HG02870 (cell line): ENCODE data around the gene MTUS2.
"Not testable (repeated sequence)": the region's sequence is repeated elsewhere in the genome, so short reads cannot be mapped to it uniquely, and the experiment has no call there.

Experiments
- ATAC-seq: cut with Tn5 transposase; IDR thresholded peaks from one replicate; pipeline ENCODE4 v1.9.1; 2021; ENCODE audit warnings: mild to moderate bottlenecking, moderate library complexity; ENCODE audit not compliant: unreplicated experiment

Gene MTUS2

DNA sequence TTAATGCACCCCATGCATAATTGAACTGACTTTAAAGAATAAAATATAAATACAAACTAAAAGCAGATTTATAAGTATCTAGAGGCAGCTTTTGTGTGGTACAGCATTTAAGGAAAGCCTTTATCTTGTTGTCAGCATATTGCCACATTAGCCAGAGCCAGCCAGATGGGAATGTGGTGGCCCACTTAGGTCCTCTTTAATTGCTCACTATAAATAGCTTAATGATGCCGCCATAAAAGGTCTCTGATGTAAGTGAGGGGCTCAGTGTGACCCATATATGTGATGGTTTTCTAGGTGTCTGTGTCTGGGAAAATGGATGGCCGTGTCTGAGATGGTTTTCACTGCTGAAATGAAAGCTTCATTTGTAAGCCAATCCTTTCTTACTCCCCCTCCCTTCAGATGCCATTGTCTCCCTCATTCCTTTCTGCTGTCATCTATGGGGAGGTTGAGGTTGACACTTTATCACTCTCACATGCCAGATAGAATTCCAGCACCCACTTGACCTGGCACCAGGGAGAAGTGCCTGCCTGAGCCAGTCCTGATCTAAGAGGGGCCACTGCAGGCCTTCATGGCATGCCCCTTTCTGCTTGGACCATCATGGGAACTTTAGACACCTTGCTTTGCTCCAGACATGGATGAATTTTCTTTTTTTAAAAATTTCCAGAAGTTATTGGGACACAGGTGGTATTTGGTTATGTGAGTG, 135.3 kb downstream of the MTUS2 start:
- no peak for ATAC-seq

DNA sequence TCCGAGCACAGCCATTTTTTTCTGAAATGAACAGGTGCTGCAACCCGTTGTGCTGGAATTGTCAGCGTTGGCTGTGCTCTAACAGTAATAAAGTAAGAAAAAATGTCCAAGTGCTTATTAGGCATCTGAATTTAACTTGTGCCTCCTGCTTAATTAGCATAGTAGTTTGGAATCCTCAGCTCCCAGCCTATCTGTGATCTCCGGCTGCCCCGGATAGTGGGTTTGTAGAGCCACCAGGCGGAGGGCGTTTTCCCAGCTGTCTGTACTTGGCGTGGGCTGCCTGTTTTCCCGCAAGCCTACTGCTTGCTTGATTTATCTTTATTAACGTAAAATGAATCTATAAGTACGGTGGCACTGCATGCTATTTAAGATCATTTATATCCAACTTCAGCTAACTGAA, 137.9 kb downstream of the MTUS2 start:
- ATAC-seq: no peak

DNA sequence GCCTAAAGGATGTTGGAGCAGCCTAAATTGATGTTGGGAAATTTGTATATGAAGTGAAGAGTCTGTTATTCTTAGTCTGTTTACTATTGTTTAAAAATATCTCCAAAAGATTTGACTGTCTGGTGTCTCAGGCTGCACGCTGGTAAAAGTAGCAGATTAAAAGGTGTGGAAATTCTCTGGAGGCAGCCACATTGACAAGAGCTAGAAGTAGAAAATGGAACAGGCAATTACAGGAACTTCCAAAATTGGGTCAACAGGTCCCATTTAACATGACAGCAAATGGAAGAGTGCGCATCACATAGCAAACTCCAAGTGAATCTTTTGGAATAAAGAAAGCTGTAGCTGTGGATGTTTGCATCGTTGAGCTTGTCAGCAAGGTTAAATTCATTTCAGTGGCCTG, 138.3 kb downstream of the MTUS2 start:
- ATAC-seq: no peak

DNA sequence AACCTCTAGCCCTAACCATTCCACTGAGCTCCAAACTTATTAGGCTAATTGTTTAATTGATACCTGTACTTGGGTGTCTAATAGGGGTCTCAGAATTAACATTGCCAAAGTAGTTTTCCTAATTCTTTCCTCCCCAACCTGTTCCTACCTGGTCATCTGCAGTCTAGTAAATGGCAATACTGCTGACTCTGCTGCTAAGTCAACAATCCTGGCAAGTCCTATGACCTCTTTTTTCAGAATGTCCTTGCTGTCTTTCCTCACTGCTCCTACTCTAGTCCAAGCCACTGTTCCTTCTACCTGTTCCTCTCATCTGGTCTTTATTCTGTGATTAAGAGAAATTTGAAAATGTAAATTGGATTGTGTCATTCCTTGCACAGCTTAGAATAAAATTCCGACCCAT, 143.9 kb downstream of the MTUS2 start:
- ATAC-seq: no peak

DNA sequence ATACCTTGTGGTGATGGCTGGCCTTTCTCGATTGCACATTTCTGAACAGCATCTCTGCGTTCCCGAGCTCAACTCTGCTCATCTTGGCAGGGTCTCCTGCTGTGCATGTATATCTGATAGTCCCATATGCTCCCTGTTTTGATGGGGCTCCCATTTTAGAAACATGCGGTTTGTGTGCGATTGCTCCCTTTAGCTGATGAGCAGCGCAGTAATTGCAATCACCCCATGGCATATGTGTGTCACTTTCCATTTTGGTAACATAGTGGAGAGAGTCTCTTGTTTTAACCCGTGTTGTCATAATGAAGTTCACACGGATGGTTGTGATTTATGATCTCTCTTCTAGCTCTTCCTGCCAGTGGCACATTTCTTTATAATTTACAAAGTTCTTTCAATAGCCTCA, 144.7 kb downstream of the MTUS2 start:
- no peak for ATAC-seq

DNA sequence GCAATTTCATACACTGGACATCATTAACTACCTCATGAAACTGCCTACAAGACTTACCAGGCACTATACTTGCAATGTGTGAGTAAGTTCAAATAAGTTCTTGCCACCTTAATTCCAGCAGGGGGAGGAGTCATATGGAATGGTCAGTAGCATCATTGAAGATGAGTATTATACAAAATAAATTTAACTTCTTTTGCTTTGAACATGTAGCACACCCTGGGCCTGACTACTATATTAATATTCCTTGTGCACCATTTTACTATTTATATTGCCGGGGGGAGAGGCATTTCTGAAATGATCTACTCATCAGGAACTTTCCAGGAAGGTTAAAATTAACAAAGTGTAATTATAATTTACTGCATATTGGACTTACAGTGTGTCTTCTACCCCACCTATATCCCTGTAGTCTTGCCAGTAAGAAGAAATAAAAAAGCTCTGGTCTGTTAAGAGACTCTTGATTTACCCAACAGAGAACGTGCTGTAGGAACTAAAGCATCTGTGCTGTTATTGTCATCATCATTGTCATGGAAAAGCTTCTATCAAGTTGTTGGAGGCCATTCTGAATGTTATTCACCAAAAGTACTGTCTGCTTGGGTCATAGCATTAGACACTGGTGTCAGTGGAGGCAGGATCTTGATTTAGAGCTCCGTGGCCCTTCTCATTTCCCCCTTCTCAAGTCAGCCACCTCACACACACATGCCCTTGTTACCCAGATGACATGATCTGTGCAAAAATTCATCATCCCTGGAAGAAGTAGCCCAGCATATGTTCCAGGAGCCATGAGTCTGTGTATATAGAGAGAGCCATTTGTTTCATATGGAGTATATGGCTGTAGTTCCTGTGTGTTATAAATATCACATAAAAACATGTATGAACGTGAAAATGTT, 147.1 kb downstream of the MTUS2 start:
- ATAC-seq: no peak

DNA sequence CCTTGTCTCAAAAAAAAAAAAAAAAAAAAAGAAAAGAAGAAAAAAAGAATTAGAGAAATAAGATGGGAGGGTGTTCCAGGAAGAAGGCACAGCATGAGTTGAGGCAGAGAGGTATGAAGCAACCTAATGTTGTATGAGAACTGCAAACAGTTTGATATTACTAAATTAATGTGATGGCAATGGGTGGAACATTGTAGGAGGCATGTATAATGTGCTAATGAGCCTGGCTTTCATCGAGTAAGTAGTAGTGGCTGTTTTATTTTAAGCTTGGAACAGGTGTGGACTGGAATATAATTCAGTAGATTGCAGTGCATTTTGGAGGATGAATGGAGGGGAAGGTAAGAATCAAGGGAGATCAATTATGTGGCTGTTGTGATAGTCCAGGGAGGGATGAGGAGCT, 156.1 kb downstream of the MTUS2 start:
- no peak for ATAC-seq

DNA sequence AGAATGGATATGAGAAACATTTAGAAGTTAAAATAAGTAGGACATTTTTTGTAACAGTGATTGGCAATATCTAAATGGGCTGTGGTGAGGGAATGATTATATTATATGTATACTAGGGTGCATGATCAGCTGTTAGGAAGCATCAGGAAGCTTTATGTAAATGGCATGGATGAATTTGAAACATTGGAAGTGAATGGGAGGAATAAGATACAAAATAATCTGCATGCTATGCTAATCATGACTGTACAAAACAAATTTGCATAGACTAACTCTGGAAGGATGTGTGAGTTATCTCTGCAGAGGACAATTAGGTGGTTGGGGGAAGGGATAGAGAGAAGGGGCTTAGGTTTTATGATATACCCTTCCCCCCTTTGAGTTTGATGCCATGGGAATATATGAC, 156.5 kb downstream of the MTUS2 start:
- ATAC-seq: no peak

DNA sequence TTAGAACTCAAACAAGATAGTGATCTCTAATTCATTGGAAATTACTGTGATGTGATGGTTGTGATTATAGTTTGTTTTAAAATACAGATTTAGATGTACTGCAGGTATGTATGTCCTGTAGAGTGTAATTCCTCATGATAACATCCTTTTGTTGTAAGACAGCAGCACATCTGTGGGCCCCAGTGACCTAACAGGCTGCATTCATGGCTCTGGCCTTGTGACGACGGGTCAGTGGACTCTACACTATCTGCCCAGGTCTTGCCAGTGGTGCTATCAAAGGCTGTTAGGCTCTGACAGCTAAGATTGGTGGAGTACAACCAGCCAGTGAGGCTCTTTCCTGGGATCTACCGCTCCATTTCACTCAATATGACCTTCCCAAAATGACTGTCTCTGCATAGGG, 158.4 kb downstream of the MTUS2 start:
- no peak for ATAC-seq

DNA sequence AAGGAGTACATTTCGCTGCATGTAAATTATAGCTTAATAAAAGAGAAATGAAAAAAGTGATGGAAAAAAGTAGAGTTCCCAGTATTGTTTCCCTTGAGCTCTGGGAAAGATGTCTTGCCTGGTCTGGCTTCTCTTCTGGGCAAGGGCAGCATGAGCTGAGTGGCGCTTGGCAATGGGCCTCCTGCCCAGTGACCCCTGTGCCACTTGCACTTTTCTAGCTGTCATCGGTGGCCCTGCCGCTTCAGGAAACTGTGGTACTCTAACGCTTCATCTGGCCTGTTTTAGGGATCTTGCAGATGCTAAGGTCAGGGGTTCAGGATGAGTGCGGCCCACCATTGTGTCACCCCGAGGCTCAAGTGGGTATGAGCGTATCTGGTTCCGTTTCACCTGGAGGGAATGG, 161.4 kb downstream of the MTUS2 start:
- no peak for ATAC-seq

DNA sequence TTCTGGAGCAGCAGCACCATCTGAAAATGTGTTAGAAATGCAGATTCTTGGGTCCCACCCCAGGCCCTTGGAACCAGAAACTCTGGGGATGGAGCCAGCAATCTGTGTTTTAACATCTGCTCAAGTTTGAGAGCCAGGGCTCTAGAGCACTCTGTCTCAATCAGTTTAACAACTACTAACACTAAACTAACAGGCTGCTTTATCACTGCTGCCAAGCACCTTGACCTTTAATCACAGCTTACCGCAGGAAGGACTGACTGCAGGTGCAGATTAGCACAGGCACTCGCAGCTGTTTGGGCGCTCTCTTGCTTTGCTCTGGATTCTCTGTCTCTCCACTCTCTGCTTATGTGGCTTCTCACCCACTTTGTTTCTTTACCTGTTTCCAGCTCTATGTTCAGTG, 163.5 kb downstream of the MTUS2 start:
- ATAC-seq: no peak

DNA sequence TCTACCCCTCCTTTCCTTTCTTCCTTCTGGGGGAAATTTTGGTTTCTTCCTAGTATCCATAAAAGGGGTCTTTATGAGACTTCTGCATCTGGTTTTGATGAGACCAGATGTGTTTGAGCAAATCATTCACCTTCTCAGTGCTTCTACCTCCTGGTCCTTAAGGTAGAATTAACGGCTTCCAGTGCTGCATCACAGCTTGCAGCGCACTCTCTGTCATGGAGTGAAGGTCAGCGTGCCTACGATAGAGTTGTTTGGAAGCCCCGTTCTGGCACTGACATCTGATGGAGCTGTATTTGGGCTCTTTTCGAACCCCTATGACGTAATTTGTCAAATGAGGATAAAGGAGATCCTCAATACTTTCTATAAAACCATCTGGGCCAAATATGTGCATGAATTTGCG, 164.2 kb downstream of the MTUS2 start:
- no peak for ATAC-seq

DNA sequence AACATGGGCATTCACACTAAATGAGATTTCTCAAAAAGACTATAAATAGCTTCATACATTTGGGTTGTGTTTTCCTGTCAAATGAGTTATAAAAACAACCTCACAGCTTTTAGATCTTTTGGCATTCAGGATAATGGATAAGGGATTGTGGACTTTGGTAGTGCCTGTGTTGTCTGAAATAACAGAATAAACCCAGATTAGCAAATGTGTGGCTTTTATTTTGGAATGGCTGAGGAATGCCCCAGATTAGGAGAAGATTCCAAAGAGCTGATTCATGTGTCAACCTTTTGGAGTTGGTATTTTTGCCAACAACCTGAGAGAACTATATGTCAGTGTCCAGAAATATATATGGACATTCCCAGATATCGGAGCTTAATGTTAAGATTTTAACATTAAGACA, 164.7 kb downstream of the MTUS2 start:
- no peak for ATAC-seq

DNA sequence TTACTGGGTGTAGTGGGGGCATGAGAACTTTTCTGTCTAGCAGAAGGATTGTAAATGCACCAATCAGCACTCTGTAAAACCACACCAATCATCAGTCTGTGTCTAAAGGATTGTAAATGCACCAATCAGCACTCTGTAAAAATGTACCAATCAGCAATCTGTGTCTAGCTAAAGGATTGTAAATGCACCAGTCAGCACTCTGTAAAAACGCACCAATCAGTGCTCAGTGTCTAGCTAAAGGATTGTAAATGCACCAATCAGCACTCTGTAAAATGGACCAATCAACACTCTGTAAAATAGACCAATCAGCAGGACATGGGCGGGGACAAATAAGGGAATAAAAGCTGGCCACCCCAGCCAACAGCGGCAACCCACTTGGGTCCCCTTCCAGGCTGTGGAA, 170.2 kb downstream of the MTUS2 start:
- not testable (repeated sequence) for ATAC-seq

DNA sequence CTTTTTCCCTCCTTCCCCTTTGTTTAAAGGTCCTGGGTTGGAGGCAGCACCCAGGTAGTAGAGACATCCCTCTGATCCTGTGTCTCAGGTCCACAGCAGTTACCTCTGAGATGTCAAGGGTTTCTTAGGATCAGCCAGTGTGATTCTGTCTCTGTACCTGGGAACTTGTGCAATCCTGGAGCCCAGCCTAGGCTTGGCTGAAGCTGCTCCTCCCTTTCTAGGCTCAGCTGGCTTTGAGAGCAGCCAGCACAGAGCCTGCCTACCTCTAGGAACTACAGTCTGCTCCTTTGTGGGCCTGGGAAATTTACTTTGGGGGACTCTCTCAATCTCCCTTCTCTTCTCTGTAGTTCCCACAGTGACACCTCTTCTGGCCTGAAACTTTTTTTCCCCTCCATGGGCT, 171.6 kb downstream of the MTUS2 start:
- ATAC-seq: no peak

DNA sequence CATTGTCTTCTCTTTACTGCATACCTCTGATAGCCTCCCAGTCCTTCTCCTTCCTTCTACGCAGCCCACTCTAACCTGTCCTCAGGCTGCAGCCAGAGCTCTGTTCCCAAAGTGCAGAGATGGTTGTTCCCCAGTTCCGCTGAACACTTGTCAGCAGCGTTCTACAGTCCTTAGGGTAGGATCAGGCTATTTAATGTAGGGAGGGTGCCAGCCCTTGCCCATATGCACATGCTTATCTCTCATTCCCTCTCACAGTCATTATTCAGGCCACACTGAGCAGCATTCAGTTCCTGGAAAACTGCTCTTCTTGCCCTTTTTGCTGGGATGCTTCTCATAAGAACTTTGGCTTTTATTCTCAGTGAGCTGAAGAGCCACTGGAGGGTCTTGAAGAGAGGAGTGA, 180.7 kb downstream of the MTUS2 start:
- ATAC-seq: no peak

DNA sequence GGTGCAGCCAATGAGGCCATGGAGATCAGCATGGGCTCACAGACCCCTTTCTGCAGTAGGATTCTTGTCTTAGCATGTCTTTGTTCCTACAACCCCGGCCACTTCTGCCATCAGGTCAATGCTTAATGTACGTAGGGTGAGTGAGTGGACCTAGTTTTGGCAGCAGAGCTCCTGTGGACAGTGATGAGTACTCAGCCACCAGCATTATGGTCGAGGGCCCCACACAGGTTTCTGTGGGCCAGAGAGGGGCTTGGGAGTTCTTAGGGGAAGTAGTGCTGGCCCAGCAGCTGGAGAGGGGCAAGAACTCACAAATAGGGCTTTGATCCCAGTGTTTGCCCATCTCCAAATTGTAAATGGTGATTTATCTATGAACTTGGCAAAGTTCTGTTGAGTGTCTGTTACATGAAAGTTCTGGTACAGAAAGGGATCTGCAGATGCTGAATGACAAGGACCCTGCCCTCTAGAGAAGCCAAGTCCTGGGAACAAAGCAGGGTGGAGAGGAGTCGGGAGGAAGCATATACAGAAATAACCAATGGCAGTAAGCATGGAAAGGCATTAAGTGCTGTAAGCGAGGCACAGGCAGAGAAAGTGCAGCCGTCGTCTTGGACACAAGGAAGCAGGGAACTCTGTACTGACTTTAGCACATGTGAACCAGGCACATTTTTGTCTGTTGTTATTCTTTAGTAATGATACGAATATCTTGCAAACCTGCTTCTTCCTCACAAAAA, 185.1 kb downstream of the MTUS2 start:
- ATAC-seq: no peak

DNA sequence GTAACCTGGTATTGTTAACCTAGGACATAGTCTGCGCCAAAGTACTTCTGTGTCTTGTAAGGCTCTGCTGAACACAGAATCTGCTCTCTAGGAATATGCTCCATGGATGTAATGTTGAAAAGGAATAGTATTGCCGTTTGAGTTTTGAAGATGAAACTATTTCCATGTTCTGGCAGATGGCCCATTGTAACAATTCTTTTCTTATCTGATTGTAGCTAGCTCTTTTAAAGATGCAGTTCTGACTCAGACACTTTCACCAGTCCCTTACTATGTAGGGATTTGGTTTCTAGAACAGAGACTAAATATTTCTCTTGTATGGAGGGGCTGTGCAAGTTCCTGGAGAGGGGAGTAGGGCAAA, 185.6 kb downstream of the MTUS2 start:
- ATAC-seq: no peak

DNA sequence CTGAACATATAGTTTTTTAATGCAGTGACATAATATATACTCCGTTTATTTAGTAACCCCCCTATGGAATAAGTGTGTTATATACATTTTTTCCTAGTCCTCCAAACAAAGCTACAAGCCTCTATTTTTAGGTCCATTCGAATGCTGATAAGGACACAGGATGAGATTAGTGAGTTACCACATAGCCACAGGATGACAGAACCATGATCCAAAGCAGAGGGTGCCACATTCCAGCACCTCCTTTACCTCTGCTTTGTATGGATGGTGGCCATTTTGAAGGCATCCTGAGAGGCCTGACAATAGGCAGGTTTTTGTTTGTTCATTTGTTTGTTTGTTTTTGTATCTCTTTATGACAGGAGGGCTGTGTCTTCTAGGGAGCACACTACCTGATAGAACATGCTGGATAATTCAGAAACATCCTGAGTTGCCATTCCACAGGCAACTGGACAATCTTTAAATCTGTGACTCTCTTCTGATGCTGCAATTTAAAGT, 186.3 kb downstream of the MTUS2 start:
- no peak for ATAC-seq

DNA sequence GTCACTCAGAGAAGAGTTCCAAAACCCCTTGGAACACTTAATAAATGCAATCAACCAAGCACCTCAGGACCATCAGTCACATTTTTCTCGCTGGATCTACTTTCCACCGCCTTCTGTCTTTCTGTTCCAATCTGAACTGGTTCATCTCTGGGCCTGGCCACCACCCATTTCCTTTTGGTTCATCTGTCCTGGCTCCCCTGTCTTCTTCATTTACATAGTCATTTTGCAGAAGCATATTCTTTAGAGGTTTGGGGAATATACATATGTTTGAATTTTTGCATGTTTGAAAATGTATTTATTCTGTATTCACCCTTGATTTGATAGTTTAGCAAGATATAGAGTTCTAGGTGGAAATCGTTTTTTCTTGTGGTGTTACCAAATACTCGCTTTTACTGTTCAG, 188.2 kb downstream of the MTUS2 start:
- no peak for ATAC-seq

DNA sequence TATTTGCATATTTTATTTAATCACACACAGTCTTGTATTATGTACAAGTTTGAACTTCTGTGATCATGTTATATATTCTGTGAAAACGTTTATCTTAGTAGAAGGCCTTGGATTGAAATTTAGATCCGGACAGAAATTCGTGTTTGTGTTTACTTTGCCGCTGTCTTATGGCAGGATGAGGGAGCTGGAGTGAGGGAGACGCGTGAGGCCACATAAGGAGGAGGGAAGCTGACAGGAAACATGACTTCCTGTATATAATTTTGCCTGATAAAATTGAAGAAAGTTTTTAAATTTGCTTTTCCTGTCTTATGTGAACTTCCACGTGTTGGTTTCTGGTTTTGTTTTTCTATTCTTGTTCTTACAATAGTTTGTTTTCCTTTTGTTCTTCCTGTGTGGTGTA, 200.2 kb downstream of the MTUS2 start:
- no peak for ATAC-seq

DNA sequence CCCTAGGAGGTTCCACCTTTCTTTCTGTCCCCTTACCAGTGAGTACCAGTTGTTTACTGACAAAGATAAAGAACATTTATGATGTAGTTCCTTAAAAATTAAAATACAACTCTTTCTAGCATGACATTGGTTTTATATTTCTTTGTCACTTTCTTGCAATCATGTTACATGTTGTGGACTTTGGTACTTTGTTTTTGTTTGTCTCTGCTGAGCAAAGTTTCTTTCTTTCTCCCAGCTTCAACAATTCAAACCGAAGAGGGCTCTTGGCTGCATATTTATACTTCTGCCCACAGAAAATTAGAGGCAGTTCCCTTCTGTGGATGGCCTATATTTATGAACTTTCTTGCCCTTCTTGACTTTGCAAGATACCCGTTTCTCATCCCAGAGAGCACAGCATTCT, 201.2 kb downstream of the MTUS2 start:
- no peak for ATAC-seq
